ENCODE measurements around the gene SLC2A3. TPM values are rescaled to one million over a fixed set of nuclear protein-coding genes. Genes with fewer than 3 reads are reported as not detected.
"Not testable (repeated sequence)": the region's sequence is repeated elsewhere in the genome, so short reads cannot be mapped to it uniquely, and the experiment has no call there.

Gene SLC2A3
- total RNA-seq, 2 donors from 2014 or later: 4.1 to 21.2 TPM

DNA sequence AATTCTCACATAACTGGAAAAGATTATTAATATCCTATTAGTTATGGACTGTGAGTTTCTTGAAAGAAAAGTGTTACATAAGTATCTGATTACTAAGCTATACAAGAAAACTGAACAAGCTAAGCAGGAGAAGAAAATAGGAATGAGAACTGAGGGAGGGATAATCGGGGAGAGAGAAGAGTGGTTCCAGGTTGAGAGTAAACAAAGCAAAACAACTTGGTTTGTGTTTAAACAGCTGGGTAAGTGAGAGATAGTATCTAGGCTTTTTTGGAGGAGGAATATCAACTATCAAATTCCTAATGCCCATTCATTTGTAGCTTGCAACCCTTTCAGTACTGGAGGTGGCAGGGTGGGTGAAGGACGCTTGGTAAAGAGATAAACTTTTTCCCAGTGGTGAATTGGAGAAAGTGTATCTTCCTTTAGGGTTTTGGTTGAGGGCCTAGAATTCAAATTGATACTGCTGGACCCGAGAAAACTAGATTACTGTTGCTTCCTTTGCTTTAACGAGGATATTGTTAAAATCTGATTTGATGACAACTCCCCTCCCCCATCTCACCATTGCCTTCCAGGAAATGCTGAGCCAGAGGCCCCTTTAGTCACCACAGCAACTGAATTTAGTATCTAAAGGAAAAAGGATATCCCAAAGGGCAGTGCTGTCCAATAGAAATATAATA lies 2.0 kb upstream of the SLC2A3 start:
- Histone ChIP-seq H3K9me3 (no peaks in the 10 kb centered on the region), H3K4me1 (replicated peaks) (no peaks in the 10 kb centered on the region), H3K27ac (no peak overlapping the region), H3K27me3 (replicated peaks; ENCODE audit: insufficient read depth) (no peaks in the 10 kb centered on the region), H3K4me3 (no peak overlapping the region), H3K36me3 (no peaks in the 10 kb centered on the region)
- TF ChIP-seq, protein P1, sequence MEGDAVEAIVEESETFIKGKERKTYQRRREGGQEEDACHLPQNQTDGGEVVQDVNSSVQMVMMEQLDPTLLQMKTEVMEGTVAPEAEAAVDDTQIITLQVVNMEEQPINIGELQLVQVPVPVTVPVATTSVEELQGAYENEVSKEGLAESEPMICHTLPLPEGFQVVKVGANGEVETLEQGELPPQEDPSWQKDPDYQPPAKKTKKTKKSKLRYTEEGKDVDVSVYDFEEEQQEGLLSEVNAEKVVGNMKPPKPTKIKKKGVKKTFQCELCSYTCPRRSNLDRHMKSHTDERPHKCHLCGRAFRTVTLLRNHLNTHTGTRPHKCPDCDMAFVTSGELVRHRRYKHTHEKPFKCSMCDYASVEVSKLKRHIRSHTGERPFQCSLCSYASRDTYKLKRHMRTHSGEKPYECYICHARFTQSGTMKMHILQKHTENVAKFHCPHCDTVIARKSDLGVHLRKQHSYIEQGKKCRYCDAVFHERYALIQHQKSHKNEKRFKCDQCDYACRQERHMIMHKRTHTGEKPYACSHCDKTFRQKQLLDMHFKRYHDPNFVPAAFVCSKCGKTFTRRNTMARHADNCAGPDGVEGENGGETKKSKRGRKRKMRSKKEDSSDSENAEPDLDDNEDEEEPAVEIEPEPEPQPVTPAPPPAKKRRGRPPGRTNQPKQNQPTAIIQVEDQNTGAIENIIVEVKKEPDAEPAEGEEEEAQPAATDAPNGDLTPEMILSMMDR (IDR thresholded peaks at IDR 0.05): no peak
- no peak for TF ChIP-seq POLR2A (IDR thresholded peaks at IDR 0.05)
- no peak for TF ChIP-seq POLR2AphosphoS5 (IDR thresholded peaks at IDR 0.05)
- DNase-seq (ENCODE audit: low spot score): no peak
- WGBS: 14% methylated on average over 4 of the region's 4 CpGs
- intact Hi-C loops (cut with DNase I): no loop called here

DNA sequence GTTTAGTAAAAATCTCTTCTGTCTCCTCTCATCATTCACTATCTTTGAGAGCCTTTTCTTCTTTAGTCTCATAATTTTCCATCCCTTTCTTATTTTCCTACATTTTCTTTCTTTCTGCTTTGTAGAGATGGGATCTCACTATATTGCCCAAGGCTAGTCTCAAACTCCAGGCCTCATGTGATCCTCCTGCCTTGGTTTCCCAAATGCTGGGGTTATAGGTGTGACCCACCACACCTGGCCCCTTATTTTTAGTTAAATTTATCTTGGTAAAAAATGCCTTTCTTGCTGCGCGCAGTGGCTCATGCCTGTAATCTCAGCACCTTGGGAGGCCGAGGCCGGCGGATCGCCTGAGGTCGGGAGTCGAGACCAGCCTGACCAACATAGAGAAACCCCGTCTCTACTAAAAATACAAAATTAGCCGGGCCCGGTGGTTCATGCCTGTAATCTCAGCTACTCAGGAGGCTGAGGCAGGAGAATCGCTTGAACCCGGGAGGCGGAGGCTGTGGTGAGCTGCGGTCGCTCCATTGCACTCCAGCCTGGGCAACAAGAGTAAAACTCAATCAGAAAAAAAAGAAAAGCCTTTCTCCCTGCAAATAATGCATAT lies 996 bp downstream of the SLC2A3 start:
- no peak for TF ChIP-seq POLR2AphosphoS5 (IDR thresholded peaks at IDR 0.05)
- TF ChIP-seq POLR2A (IDR thresholded peaks at IDR 0.05): no peak
- TF ChIP-seq, protein P1 (IDR thresholded peaks at IDR 0.05): no peak
- peak overlapping the region; percentile 6 to 23 for H3K4me3 ChIP-seq
- peak overlapping the region; percentile 19 to 29 for H3K27ac ChIP-seq
- no peaks in the 10 kb centered on the region for H3K36me3 ChIP-seq
- intact Hi-C loops (cut with DNase I): loop anchor here (2.0 to 5.0 kb wide), 2 partner anchors 26 to 73 kb away; no protein-coding TSS in a partner anchor
- no peaks in the 10 kb centered on the region for H3K27me3 ChIP-seq (replicated peaks; ENCODE audit: insufficient read depth)
- H3K9me3 ChIP-seq: no peaks in the 10 kb centered on the region
- H3K4me1 ChIP-seq (replicated peaks): no peaks in the 10 kb centered on the region
- DNase-seq (ENCODE audit: low spot score): no peak
- 63% methylated on average over 16 of the region's 16 CpGs for WGBS

DNA sequence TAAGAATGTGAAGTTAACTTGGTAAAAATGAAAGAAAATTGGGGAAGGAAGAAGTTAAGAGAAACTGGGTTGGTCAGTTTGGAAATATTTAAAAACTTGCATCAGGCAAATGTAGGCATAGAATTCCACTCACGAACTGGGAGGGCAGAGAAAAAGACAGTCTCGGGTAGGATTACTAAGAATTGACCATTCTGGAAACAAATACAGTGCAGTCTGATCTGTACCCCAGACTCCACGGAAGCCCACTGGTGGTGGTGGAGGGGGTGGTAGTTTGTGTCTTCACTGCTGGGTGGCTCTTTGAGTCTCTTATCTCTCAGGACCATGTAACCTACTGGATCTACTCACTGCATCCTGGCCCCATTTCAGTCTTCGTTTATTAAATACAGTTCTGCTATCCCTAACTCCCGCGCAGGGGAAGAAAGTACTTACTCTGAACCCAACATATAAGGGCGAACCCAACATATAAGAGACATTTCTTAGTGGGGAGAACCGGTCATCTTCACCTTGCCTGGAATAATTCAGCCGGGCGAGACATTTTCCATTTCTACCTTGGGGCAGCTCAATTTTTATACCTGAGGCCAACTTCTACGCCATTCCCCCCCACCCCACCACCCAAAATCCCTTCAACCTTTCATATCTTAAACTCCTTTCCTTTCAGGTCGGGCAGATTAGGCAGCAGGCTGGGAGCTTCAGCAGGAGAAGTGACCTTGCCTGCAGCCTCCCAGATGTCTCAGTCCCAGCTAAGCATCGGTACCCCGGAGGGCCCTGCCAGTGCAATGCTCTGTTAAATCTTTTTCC lies 1.7 kb downstream of the SLC2A3 start:
- DNase-seq (ENCODE audit: low spot score): no peak
- intact Hi-C loops (cut with DNase I): loop anchor here (2.0 to 5.0 kb wide), 2 partner anchors 27 to 72 kb away; no protein-coding TSS in a partner anchor
- WGBS: 70% methylated on average over 14 of the region's 14 CpGs

DNA sequence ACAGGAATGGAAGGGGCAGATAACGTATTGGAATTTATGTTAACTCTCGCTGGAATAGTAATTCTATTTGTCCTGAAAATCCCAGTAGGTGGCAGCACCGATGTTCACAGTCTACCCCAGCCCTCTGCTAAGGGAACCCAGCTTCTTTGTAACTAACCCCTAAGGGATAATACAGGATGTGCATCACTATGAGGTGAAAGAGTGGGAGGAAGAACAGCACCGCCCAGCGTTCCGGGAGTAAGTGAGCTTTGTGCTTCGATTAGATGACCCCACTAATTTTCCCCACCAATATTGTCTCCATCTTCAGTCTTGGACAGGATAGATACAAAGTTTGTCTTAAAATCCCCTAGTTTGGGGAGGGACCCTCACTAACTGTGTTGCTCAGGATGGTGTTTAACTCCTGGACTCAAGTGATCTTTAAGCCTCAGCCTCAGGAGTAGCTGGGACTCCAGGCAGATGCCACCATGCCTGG lies 2.7 kb downstream of the SLC2A3 start:
- peak; percentile 33 for DNase-seq (ENCODE audit: low spot score)
- H3K4me3 ChIP-seq: no peak overlapping the region
- no peaks in the 10 kb centered on the region for H3K9me3 ChIP-seq
- intact Hi-C loops (cut with DNase I): loop anchor here (2.0 to 5.0 kb wide), 2 partner anchors 62 to 71 kb away; no protein-coding TSS in a partner anchor
- WGBS: 6% methylated on average over 7 of the region's 7 CpGs
- no peaks in the 10 kb centered on the region for H3K27me3 ChIP-seq (replicated peaks; ENCODE audit: insufficient read depth)
- H3K4me1 ChIP-seq (replicated peaks): no peaks in the 10 kb centered on the region
- no peaks in the 10 kb centered on the region for H3K36me3 ChIP-seq
- H3K27ac ChIP-seq: peak overlapping the region; percentile 29 to 45
- peak; percentile 68 for TF ChIP-seq POLR2AphosphoS5 (IDR thresholded peaks at IDR 0.05)
- TF ChIP-seq POLR2A (IDR thresholded peaks at IDR 0.05): peak; percentile 15
- TF ChIP-seq, protein P1 (IDR thresholded peaks at IDR 0.05): peak; percentile 14 to 64 (median 56)

More for the DNA sequence above, 1.7 kb downstream of the SLC2A3 start:
- peak overlapping the region; percentile 6 to 23 for H3K4me3 ChIP-seq
- H3K27me3 ChIP-seq (replicated peaks; ENCODE audit: insufficient read depth): no peaks in the 10 kb centered on the region
- no peaks in the 10 kb centered on the region for H3K9me3 ChIP-seq
- TF ChIP-seq POLR2A (IDR thresholded peaks at IDR 0.05): no peak
- TF ChIP-seq POLR2AphosphoS5 (IDR thresholded peaks at IDR 0.05): no peak
- TF ChIP-seq, protein P1 (IDR thresholded peaks at IDR 0.05): no peak
- no peaks in the 10 kb centered on the region for H3K4me1 ChIP-seq (replicated peaks)
- peak overlapping the region; percentile 29 to 45 for H3K27ac ChIP-seq
- no peaks in the 10 kb centered on the region for H3K36me3 ChIP-seq

DNA sequence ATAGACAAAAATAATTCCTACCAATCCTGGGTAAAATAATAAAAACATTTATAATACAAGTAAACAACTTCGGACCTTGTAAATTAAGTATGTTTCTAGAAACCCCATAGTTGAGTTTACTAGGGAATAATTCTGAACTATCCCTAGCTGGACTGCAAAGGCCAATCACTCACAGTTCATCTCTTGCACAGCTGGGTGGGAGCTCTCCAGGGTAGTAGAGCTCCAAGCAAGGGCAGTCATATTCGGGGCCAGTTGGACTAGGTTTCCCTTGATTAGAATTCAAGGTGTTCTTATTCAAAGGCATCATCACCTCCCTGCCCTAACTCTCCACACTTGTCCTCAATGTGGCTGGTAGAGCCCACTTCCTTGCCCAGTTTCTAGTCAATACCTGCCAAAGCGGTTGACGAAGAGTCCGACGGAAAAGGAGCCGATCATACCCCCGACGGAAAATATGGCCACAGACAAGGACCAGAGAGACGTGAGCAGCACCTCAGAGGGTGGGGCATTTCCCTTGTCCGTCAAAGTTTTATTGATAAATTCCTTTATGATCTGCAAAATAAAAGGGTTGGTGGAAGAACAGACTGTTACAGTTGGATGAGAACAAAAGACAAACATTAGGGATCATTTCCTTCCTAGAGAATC lies 3.3 kb downstream of the SLC2A3 start:
- H3K27ac ChIP-seq; DNase-seq (ENCODE audit: low spot score); H3K27me3 ChIP-seq (replicated peaks; ENCODE audit: insufficient read depth); H3K36me3 ChIP-seq; H3K9me3 ChIP-seq; H3K4me1 ChIP-seq (replicated peaks); H3K4me3 ChIP-seq: not testable (repeated sequence)
- intact Hi-C loops (cut with DNase I): loop anchor here (2.0 to 5.0 kb wide), 2 partner anchors 62 to 70 kb away; no protein-coding TSS in a partner anchor
- WGBS: 72% methylated on average over 11 of the region's 11 CpGs
